CD4-positive, alpha-beta T cell treated with Interleukin-10 for 1 hour (primary cell): ENCODE measurements around the gene PTPRD.
"Not testable (repeated sequence)": the region's sequence is repeated elsewhere in the genome, so short reads cannot be mapped to it uniquely, and the experiment has no call there.

Experiments
- DNase-seq: peaks from one replicate; pipeline ENCODE4 v3.0.0-alpha.2; 2020

PTPRD gene

DNA sequence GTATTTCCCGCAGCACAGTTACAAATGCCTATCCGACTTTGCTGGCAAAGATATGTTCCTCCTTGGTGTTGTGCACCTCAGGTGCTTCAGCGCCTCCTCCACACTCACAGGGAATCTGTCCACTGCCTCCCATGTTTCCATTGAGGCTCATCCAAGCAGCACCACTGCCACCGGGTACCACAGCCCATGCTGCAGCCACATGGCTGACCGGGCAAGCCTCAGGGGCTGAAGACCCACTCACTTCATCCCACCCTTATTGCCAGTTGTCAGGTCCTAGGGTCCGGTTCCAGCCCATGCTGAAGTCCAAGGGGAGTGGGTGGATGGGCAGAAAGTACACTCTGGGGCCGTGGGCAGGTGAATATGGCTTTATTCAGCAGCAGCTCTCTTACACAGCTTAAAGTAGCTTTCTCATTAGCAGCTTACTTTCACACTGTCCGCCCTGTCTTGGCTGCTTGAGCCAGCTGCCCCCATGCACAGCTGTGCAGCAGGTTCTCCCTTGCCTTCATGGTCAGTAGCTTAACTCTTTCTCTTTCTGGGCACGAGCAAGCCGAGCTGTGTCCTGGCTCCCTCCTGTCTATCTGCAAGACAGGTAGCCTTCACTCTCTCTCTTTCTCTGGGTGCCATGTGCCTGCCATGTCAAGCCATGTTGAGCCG lies 1052.3 kb downstream of the PTPRD start:
- DNase-seq = no peak

DNA sequence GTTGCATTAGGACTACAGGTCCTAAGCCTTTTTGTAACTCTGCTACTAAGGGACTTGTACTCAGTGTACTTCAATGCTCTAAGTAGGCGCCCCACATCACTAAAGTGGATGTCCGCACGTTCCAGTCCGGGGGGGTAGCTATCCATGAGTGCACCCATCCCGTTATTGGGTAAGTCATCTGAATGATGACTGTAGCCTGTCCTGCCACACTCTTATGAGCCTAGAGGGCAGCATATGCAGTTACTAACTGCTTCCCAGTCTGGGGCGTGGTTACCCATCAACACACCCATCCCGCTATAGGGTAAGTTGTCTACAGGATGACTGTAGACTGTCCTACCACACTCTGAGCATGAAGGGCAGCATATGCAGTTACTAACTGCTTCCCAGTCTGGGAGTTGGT lies 1053.9 kb downstream of the PTPRD start:
- DNase-seq = no peak

DNA sequence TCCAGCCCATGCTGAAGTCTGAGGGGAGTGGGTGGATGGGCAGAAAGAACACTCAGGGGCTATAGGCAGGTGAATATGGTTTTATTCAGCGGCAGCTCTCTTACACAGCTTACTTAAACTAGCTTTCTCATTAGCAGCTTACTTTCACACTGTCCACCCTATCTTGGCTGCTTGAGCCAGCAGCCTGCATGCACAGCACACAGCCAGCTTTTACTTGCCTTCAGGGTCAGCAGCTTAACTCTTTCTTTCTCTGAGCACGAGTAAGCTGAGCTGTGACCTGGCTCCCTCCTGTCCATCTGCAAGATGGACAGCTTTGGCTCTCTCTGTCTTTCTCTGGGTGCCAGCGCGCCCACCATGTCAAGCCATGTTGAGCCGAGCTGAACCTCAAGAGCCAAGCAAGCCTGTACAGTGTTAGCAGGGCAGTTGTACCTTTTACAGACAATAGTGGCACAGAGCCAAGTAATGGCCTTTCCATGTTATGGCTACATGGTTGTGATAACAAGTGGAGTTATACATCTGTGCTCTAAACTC lies 1054.9 kb downstream of the PTPRD start:
- no peak for DNase-seq

DNA sequence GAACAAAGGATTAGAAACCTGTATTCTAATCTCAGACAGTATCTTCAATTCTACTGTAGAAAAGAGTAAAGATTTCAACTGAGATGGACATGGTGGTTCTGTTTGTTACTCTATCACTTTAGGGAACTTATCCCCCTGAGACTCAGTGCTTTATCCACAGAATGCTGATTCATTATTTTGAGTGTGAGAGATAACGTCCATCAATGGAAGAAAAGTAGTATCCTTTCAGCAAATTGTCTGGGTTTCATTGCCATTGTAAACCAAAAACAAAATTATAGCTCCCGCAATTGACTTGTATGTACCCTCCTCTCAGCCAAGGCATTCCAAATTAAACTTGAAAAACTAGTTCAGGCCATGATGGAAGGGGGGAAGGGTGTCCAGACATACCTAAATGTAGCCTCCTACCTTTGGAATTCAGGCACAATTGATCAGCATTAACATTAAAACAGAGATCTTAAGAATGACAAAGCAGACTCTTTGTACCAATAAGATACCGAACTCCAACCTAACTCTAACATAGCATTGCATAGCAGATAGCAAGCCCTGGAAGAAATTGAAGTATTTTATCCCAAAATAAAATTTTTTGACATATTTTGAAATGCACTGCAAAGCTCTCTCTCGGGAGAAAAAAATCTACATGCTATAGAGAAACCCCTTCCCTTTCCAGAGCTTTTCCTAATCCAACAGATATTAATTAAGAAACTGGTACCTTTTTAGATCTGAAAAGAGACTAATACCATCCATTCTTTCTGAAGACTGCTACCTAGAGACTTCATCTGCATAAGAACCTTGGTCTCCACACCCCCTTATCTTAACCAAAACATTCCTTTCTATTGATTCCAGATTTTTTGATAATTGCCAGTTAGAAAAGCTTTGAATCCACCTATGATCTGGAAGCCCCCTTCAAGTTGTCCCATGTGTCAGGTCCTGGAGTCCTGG lies 1055.7 kb downstream of the PTPRD start:
- DNase-seq = no peak

DNA sequence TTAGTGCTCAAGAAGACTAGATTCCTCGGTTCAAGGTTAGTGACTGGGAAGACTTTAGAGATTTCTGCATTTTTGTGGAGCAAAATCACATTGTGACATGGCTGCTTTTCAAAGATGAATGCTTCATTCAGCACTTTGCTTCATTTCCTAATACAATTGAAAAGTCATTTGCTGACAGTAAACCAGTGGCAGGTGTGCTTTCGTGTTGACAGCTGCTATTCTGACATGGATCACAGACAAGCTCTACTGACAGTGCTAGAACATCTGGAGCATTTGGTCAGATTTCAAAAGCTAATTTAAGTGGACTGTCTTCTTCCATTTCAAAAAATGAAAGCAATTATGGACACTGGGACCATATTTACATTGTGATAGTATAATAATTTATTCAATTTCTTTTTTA lies 1060.1 kb downstream of the PTPRD start:
- no peak for DNase-seq

DNA sequence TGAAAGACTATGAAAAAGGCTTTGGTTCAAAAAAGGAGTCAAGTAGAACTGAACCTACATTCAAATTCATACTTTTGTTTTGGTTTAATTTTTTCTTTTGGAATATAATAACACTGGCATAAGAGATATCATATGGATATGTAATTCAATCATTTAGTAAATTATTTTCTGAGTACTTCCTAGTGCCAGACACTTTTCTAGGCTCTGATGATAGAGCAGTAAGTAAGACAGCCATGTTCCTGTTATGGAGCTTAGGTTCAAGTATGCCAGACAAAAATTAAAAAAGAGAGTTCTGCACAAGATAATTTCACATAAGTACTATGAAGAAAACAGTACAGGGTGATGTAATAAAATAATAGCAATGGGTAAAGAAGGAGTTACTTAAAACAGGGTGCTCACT lies 1074.0 kb downstream of the PTPRD start:
- no peak for DNase-seq

DNA sequence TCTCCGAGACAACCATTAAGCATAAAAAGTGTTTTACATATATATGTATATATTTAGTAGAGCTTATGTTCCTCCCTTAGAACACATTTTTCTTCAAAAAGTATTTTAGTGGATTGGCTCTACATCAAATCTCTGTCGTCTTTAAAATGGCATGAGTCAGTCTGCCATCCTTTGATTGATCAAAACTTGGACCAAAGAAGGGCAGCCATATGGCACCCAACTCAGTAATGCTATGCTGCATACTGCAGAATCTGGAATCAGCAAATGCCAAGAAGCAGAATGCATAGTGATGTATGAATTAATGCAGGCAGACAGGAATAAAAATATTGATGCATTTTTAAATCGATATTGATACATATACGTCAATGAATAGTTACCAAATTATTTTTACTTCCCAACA lies 1074.4 kb downstream of the PTPRD start:
- DNase-seq = no peak

DNA sequence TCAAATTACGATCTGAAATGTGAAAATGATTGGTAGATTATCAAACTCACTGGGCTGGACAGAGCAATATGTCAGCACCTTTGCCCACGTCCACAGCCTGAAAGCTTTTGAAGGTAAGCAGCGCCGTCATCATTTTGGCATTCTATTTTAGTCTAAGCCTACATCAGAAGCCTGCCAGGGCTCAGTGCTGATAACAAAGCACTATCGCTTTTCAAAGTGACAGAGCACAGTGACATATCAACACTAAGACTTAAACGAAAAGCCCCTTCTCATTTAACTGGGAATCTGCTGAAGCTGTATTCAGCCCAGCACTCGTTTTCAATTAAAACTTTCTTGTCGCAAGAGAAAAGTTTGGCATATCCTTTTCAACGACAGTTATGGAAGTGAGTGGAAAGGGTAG lies 1076.3 kb downstream of the PTPRD start:
- DNase-seq = no peak

DNA sequence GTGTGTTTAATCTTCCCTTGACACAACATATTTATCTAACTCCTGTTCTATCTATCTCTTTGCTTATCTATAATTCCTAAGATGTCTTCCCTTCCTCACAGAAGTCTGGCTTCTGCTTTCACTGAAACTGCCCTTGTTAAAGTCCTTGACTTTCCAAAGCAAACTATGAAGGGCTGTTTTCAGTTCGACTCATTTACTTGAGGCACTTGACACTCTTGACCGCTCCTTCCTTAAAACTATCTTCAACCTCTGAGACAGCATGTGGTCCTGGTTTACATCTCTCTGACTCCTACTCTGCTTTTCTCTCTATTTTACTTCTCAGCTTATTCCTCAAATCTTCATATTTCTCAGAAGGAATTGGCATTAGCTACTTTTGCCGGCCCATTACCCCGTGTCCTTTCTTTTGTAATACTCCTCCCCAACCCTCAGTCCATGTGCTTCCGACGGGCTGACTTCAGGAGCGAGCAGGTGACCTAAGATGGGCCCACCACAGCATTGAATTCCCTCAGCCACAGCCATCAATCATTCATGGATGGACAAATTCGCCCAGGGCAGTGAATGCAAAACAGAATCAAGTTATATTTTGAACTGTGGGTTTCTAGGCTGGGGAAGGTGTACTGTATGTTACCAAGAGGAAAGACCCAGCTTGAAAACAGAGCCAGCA lies 1089.2 kb downstream of the PTPRD start:
- DNase-seq = no peak

DNA sequence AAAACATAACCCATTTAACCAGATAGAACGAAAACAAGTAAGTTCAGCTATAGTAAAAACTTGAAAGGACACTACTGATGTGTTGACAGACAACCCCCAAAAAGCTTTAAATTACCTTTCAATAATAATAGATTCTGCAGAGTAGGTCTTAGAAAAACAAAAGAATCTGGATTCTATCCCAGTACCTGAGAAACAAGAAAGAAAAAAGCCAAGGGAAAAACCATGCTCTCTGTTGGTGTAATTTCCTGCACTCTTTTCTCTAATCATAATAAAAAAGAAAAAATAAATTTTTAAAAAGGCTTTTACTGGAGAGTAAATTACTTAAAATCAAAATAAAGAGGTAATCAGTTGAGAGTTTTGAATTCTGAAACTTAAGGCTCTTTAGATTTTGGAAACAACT lies 1090.4 kb downstream of the PTPRD start:
- DNase-seq = no peak

DNA sequence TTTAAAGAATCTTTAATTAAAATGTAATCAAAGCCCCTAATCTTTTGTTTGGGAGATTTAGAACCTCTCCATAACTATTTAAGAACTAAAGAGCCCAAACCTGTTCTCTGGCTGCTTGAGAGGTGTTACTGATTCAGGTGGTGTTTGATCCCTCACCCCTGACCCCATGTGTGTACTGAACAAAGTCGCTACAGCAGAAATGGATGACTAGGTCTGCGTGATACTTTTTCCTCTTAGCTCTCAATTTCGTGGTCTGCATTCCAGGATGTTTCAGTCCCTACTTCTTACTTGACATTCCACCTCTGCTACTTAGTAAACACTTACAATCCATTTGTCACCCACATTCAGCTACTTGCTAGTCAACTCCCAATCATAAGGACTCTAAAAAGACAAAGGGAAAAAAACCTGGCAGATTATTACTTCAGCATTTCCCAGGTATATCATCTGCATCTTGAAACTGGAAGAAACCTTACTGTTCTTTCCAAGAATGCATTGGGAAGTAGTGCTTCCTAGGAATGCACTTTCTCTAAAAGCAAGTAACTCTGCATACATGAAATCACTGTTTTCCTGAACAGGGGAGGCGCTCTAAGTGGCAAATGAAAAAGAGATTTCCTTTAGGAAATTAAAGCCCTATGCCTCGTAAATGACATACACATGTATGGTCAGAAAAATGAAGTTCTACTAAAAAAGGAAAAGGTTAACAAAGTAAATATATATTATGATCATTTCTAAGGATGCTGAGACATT lies 1091.6 kb downstream of the PTPRD start:
- DNase-seq = no peak

DNA sequence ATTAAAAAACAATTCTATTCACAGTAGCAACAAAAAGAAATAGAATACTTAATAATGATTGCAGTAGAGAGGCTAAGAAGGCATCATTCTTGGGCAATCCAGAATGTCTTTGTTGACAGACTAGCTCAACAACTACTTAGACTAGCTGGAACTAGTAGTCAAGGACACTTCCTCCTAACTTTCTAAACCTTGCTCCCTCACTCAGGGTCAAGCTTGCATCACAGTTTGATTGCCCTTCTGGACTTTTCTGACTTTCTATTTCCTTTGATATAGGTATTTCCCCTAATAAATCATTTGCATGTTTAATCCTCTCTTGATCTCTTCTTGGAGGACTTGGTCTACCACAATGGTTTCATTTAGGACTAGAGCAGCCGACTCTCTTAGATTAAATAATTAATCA lies 1107.9 kb downstream of the PTPRD start:
- no peak for DNase-seq

DNA sequence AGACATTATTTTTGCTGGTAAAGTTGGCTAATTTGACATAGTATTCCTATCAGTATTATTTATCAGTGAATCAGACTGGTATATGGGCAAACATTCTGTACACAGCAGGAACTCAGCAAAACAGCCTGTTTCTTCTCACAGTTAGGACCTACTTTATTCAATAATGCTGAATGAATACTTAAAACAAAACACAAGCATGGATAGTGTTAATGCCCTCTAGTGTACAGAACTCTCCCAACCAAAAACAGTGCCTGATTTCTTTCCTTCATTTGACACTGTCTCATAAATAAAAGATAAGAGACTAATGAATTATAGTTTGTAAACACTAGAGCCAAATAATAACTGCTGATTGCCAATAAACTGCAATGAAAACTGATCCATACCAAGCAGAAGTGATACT lies 1113.3 kb downstream of the PTPRD start:
- no peak for DNase-seq

DNA sequence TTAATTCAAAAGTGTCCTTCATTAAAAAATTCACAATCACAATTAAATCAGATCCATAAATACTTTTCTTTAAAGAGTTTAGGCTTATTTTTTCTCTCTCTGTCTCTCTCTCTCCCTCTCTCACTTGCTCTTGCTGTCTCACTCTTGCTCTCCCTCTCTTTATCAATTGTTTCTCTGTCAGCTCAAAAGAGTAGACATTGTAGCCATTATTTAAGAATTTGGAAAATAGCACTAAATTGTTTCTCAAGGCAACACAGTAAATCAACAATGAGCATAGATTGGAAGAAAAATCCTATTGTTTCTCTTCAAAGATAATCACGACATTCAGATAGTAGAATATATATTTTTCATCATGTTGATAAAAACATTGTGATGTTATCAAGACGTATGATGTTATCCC lies 1114.0 kb downstream of the PTPRD start:
- no peak for DNase-seq

DNA sequence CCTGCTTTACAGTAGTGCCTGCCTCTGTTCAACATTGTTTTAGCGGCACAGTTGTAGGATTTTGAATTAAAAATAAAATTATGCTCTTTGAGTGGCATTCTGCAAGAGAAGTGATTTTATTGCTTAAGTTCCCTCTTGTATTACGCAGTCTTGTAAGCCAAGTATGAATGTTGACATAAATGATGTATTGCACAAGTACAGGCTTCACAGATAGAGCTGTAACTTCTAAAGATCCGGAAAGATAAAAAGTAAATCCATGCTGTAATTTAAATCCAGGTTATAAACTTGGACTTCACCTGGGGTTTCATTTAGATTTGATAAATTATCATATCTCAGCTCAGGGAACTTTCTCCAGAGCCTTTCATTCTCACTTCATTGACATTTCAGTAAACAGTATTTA lies 1114.7 kb downstream of the PTPRD start:
- DNase-seq = no peak

DNA sequence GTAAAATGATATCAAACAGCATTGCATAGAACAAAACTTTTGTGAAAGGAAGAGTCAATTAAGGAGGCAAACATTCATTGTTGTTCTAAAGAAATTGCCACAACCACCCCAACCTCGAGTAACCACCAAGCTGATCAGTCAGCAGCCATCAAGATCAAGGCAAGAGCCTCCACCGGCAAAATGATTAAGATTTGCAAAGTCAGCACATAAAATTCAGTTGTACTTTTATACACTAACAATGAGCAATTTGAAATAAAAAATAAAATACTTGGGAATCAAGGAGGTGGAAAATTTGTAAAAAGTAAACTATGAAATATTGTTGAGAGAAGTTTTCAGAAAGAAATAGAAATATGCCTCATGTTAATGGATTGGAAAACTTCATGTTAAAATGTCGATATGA lies 1118.5 kb downstream of the PTPRD start:
- DNase-seq = no peak

DNA sequence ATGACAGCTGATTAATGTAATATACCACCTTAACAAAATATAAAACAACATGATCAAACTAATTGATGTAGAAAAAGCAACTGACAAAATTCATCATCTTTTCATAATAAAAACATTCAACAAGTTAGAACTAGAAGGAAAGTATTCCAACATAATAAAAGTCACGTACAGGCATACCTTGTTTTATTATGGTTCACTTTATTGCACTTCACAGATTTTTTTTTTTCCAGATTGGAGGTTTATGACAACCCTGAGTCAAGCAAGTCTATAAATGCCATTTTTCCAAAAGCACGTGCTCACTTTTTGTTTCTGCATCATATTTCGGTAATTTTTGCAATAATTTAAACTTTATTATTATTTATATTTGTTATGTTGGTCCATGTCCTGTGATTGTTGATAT lies 1120.3 kb downstream of the PTPRD start:
- no peak for DNase-seq

DNA sequence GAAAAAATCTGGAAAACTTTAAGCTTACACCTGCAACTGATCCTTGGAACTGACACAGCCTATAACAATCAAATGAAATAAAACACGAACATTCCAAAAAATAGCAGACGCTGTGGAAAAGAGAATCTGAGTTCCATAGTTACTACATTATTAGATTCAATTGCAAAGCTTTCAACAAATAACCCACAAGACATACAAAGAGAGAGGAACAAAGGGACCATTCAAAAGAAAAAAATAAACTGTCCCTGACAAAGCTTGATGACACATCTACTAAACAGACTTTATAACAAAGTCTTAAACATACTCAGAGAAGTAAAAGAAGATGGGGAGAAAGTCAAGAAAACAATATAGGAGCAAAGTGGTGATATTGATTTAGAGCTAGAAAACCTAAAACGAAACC lies 1123.6 kb downstream of the PTPRD start:
- DNase-seq = no peak

DNA sequence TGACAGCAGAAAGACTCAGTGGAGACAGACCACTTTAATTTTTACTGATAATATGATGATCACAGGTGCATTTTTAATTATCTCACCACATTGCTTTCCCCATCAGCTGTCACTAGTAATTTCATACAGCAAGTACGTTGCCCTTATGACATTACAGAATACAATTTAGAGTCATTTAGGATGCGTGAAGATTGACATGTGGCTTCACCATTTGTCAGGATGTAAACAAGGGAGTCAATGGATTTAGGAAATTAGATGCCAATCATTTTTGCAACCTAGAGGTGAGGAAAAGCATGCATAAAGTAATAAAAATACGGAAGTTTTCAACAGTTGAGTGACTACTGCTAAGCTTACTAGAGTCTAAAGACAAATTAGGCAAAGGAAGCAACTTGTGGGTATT lies 1129.6 kb downstream of the PTPRD start:
- no peak for DNase-seq

DNA sequence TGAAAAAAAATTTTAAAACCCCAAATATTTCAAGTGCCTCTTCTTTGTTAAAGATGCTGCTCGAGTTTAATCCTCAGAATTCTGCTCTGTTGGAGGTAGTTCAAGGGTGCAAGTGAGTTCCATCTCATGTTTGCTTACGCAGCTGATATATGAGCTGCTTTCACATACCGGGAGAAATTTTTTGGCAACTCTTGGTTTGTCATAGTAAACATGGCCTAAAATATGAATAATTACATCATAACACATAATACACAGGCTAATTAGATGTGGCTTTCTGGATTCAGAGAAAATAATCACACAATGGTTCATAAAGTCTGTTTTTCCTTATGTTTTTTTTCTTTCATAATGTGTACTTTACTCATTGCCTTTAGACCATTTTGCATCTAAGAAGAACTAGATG lies 1134.1 kb downstream of the PTPRD start:
- no peak for DNase-seq

DNA sequence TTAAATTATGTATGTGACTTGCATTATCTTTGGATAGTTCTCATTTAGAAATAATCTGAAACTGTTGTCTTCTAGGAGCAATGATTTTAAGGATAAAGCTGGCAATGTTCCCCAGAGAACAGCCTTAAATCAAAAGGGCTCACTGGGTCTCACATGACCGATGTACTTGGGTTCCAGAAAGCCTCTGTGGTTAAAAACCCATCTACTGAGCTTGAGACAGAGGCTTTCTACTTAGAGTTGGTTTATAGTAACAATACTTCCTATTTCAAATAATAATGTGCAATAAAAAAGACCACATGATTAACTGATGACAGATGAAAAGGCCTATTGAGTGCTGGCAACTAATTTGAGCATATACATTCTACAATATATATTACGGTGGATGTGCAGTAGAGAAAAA lies 1143.5 kb downstream of the PTPRD start:
- DNase-seq = no peak

DNA sequence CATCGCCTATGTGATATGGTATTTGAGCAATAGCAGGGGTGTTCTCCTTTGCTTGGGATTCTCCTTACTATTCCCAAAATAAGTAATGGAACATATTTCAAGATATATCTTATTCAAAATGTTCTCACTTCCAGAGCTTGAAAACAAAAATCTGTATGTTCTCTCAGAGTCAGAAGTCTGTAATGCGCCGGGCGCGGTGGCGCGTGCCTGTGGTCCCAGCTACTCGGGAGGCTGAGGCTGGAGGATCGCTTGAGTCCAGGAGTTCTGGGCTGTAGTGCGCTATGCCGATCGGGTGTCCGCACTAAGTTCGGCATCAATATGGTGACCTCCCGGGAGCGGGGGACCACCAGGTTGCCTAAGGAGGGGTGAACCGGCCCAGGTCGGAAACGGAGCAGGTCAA lies 1170.9 kb downstream of the PTPRD start:
- not testable (repeated sequence) for DNase-seq

DNA sequence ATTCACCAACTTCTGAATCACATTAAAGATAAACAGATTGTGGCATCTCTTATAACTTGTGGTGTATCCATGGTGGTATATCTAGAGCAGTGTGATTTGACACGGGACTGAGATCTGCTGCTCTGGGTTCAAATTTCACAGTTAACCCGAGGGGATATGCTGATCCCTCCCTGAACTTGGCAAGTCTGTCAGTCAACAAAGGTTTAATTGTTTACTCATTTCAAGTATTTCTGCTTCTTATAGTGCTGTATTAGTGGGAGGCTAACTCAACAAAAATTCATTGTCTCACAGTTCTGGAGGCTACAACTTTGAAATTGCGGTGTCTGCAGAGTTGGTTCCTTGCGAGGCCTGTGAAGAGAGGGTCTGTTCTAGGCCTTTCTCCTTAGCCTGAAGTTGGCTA lies 1175.2 kb downstream of the PTPRD start:
- no peak for DNase-seq
